ENCODE results near the gene TMC1. TPM values are rescaled to one million over a fixed set of nuclear protein-coding genes. Genes with fewer than 3 reads are reported as not detected.

Gene TMC1
- total and polyA plus RNA-seq, 4 experiments from 2014 or later: not detected

GRCh38 chr9:72684615-72685014 lies 163.2 kb downstream of the TMC1 start:
- no peaks in the 10 kb centered on the region for H3K36me3 ChIP-seq (ENCODE audit: insufficient read depth, low read length)
- Mint-ChIP-seq H3K4me1 (no peaks in the 10 kb centered on the region), H3K27ac (no peak overlapping the region), H3K9me3 (no peaks in the 10 kb centered on the region), H3K27me3 (peaks cover 10 to 14% of the 10 kb centered on the region in 2 donors), H3K36me3 (no peaks in the 10 kb centered on the region), H3K4me3 (no peak overlapping the region)
- no peak for DNase-seq
- ChIA-PET POLR2A (ENCODE audit: partially characterized antibody) (no interaction called here), CTCF (ENCODE audit: partially characterized antibody) (no interaction called here)
- H3K27me3 ChIP-seq (ENCODE audit: insufficient read depth, low read length): peaks cover 6% of the 10 kb centered on the region
- no peak overlapping the region for H3K27ac ChIP-seq (ENCODE audit: low read depth, low read length)
- intact Hi-C loops (cut with micrococcal nuclease): no loop called here
- H3K4me1 ChIP-seq (ENCODE audit: insufficient read depth, low read length): no peaks in the 10 kb centered on the region
- H3K4me3 ChIP-seq (ENCODE audit: low read length in 2 of 2): no peak overlapping the region
- no peaks in the 10 kb centered on the region for H3K9me3 ChIP-seq (ENCODE audit: control insufficient read depth in 1 of 2, low read length in 2 of 2)

GRCh38 chr9:72685911-72686310 lies 164.5 kb downstream of the TMC1 start:
- DNase-seq: no peak
- POLR2A ChIA-PET (ENCODE audit: partially characterized antibody): no interaction called here
- Mint-ChIP-seq H3K4me1 (no peaks in the 10 kb centered on the region), H3K9me3 (no peaks in the 10 kb centered on the region), H3K36me3 (no peaks in the 10 kb centered on the region), H3K27me3 (peaks cover 12 to 13% of the 10 kb centered on the region in 2 donors), H3K4me3 (no peak overlapping the region), H3K27ac (no peak overlapping the region)
- Histone ChIP-seq H3K4me3 (ENCODE audit: low read length in 2 of 2) (no peak overlapping the region), H3K27ac (ENCODE audit: low read depth, low read length) (no peak overlapping the region), H3K4me1 (ENCODE audit: insufficient read depth, low read length) (no peaks in the 10 kb centered on the region), H3K27me3 (ENCODE audit: insufficient read depth, low read length) (peaks cover 6% of the 10 kb centered on the region), H3K9me3 (ENCODE audit: control insufficient read depth in 1 of 2, low read length in 2 of 2) (no peaks in the 10 kb centered on the region), H3K36me3 (ENCODE audit: insufficient read depth, low read length) (no peaks in the 10 kb centered on the region)
- intact Hi-C loops (cut with micrococcal nuclease): no loop called here
- CTCF ChIA-PET (ENCODE audit: partially characterized antibody): no interaction called here

GRCh38 chr9:72687331-72687730 lies 165.9 kb downstream of the TMC1 start:
- H3K27ac ChIP-seq (ENCODE audit: low read depth, low read length): no peak overlapping the region
- Mint-ChIP-seq H3K27me3 (peaks cover 12 to 13% of the 10 kb centered on the region in 2 donors), H3K4me1 (no peaks in the 10 kb centered on the region), H3K9me3 (no peaks in the 10 kb centered on the region), H3K36me3 (no peaks in the 10 kb centered on the region), H3K27ac (no peak overlapping the region), H3K4me3 (no peak overlapping the region)
- H3K36me3 ChIP-seq (ENCODE audit: insufficient read depth, low read length): no peaks in the 10 kb centered on the region
- no peaks in the 10 kb centered on the region for H3K4me1 ChIP-seq (ENCODE audit: insufficient read depth, low read length)
- no peak for DNase-seq
- POLR2A ChIA-PET (ENCODE audit: partially characterized antibody): no interaction called here
- H3K27me3 ChIP-seq (ENCODE audit: insufficient read depth, low read length): peaks cover 6% of the 10 kb centered on the region
- H3K9me3 ChIP-seq (ENCODE audit: control insufficient read depth in 1 of 2, low read length in 2 of 2): no peaks in the 10 kb centered on the region
- H3K4me3 ChIP-seq (ENCODE audit: low read length in 2 of 2): no peak overlapping the region
- CTCF ChIA-PET (ENCODE audit: partially characterized antibody): no interaction called here
- intact Hi-C loops (cut with micrococcal nuclease): no loop called here

GRCh38 chr9:72691671-72692070 lies 170.3 kb downstream of the TMC1 start:
- ChIA-PET CTCF (ENCODE audit: partially characterized antibody) (no interaction called here), POLR2A (ENCODE audit: partially characterized antibody) (no interaction called here)
- no peaks in the 10 kb centered on the region for H3K36me3 Mint-ChIP-seq
- Histone ChIP-seq H3K27me3 (ENCODE audit: insufficient read depth, low read length) (no peaks in the 10 kb centered on the region), H3K36me3 (ENCODE audit: insufficient read depth, low read length) (no peaks in the 10 kb centered on the region), H3K9me3 (ENCODE audit: control insufficient read depth in 1 of 2, low read length in 2 of 2) (no peaks in the 10 kb centered on the region), H3K4me3 (ENCODE audit: low read length in 2 of 2) (no peak overlapping the region), H3K27ac (ENCODE audit: low read depth, low read length) (no peak overlapping the region), H3K4me1 (ENCODE audit: insufficient read depth, low read length) (no peaks in the 10 kb centered on the region)
- no peak overlapping the region for H3K4me3 Mint-ChIP-seq
- no peaks in the 10 kb centered on the region for H3K9me3 Mint-ChIP-seq
- intact Hi-C loops (cut with micrococcal nuclease): no loop called here
- no peak for DNase-seq
- peaks cover 3 to 8% of the 10 kb centered on the region in 2 donors for H3K27me3 Mint-ChIP-seq
- H3K4me1 Mint-ChIP-seq: no peaks in the 10 kb centered on the region
- no peak overlapping the region for H3K27ac Mint-ChIP-seq

- no peaks in the 10 kb centered on the region for H3K4me1 Mint-ChIP-seq
- no peak for DNase-seq
- no peaks in the 10 kb centered on the region for H3K36me3 Mint-ChIP-seq
- H3K9me3 ChIP-seq (ENCODE audit: control insufficient read depth in 1 of 2, low read length in 2 of 2): no peaks in the 10 kb centered on the region
- H3K27ac Mint-ChIP-seq: no peak overlapping the region
- intact Hi-C loops (cut with micrococcal nuclease): no loop called here
- POLR2A ChIA-PET (ENCODE audit: partially characterized antibody): no interaction called here
- H3K36me3 ChIP-seq (ENCODE audit: insufficient read depth, low read length): no peaks in the 10 kb centered on the region
- H3K4me3 ChIP-seq (ENCODE audit: low read length in 2 of 2): no peak overlapping the region
- H3K4me3 Mint-ChIP-seq: no peak overlapping the region
- no peaks in the 10 kb centered on the region for H3K4me1 ChIP-seq (ENCODE audit: insufficient read depth, low read length)
- peaks cover 1 to 5% of the 10 kb centered on the region in 2 donors for H3K27me3 Mint-ChIP-seq
- H3K27ac ChIP-seq (ENCODE audit: low read depth, low read length): no peak overlapping the region
- H3K27me3 ChIP-seq (ENCODE audit: insufficient read depth, low read length): no peaks in the 10 kb centered on the region
- no peaks in the 10 kb centered on the region for H3K9me3 Mint-ChIP-seq
- CTCF ChIA-PET (ENCODE audit: partially characterized antibody): no interaction called here
These were observed 174.0 kb downstream of the TMC1 start for GRCh38 chr9:72695365-72695764.

- Histone ChIP-seq H3K4me1 (ENCODE audit: insufficient read depth, low read length) (no peaks in the 10 kb centered on the region), H3K36me3 (ENCODE audit: insufficient read depth, low read length) (no peaks in the 10 kb centered on the region), H3K9me3 (ENCODE audit: control insufficient read depth in 1 of 2, low read length in 2 of 2) (no peaks in the 10 kb centered on the region), H3K4me3 (ENCODE audit: low read length in 2 of 2) (no peak overlapping the region), H3K27me3 (ENCODE audit: insufficient read depth, low read length) (no peaks in the 10 kb centered on the region), H3K27ac (ENCODE audit: low read depth, low read length) (no peak overlapping the region)
- intact Hi-C loops (cut with micrococcal nuclease): no loop called here
- Mint-ChIP-seq H3K4me1 (no peaks in the 10 kb centered on the region), H3K4me3 (no peak overlapping the region), H3K27me3 (peaks cover 1 to 2% of the 10 kb centered on the region in 2 donors), H3K9me3 (no peaks in the 10 kb centered on the region), H3K27ac (no peak overlapping the region), H3K36me3 (no peaks in the 10 kb centered on the region)
- CTCF ChIA-PET (ENCODE audit: partially characterized antibody): no interaction called here
- POLR2A ChIA-PET (ENCODE audit: partially characterized antibody): no interaction called here
- DNase-seq: no peak
These were observed 175.1 kb downstream of the TMC1 start for GRCh38 chr9:72696511-72696910.

- no peak overlapping the region for H3K27ac Mint-ChIP-seq
- Histone ChIP-seq H3K4me1 (ENCODE audit: insufficient read depth, low read length) (no peaks in the 10 kb centered on the region), H3K9me3 (ENCODE audit: control insufficient read depth in 1 of 2, low read length in 2 of 2) (no peaks in the 10 kb centered on the region), H3K27me3 (ENCODE audit: insufficient read depth, low read length) (no peaks in the 10 kb centered on the region), H3K4me3 (ENCODE audit: low read length in 2 of 2) (no peak overlapping the region), H3K36me3 (ENCODE audit: insufficient read depth, low read length) (no peaks in the 10 kb centered on the region), H3K27ac (ENCODE audit: low read depth, low read length) (no peak overlapping the region)
- no peaks in the 10 kb centered on the region for H3K9me3 Mint-ChIP-seq
- peaks cover 0 to 2% of the 10 kb centered on the region in 2 donors for H3K27me3 Mint-ChIP-seq
- DNase-seq: no peak
- CTCF ChIA-PET (ENCODE audit: partially characterized antibody): no interaction called here
- H3K36me3 Mint-ChIP-seq: no peaks in the 10 kb centered on the region
- POLR2A ChIA-PET (ENCODE audit: partially characterized antibody): no interaction called here
- intact Hi-C loops (cut with micrococcal nuclease): no loop called here
- H3K4me3 Mint-ChIP-seq: no peak overlapping the region
- no peaks in the 10 kb centered on the region for H3K4me1 Mint-ChIP-seq
These were observed 180.1 kb downstream of the TMC1 start for GRCh38 chr9:72701510-72701909.

GRCh38 chr9:72703574-72703973 lies 182.2 kb downstream of the TMC1 start:
- peaks cover 0 to 3% (median 0%) of the 10 kb centered on the region in 8 donors for H3K9me3 Mint-ChIP-seq
- intact Hi-C loops (cut with micrococcal nuclease): no loop called here
- H3K4me1 Mint-ChIP-seq: no peaks in the 10 kb centered on the region
- H3K4me1 ChIP-seq (ENCODE audit: insufficient read depth, low read length): no peaks in the 10 kb centered on the region
- ChIA-PET CTCF (ENCODE audit: partially characterized antibody) (interaction anchor here (0.7 to 2.3 kb wide), 2 partner anchors 10 to 15 kb away, joined by 3 to 4 read pairs; no protein-coding TSS in a partner anchor), POLR2A (ENCODE audit: partially characterized antibody) (no interaction called here)
- H3K9me3 ChIP-seq (ENCODE audit: control insufficient read depth in 1 of 2, low read length in 2 of 2): no peaks in the 10 kb centered on the region
- H3K27me3 Mint-ChIP-seq: no peaks in the 10 kb centered on the region
- no peak overlapping the region for H3K4me3 Mint-ChIP-seq
- H3K4me3 ChIP-seq (ENCODE audit: low read length in 2 of 2): no peak overlapping the region
- H3K27me3 ChIP-seq (ENCODE audit: insufficient read depth, low read length): no peaks in the 10 kb centered on the region
- no peaks in the 10 kb centered on the region for H3K36me3 ChIP-seq (ENCODE audit: insufficient read depth, low read length)
- H3K36me3 Mint-ChIP-seq: no peaks in the 10 kb centered on the region
- no peak for DNase-seq
- no peak overlapping the region for H3K27ac ChIP-seq (ENCODE audit: low read depth, low read length)
- no peak overlapping the region for H3K27ac Mint-ChIP-seq

Measured in CD4-positive, alpha-beta memory T cell (primary cell).